GM04504 (cell line): Measurements from ENCODE around the gene PAQR6.

Source experiments
- DNase-seq: peaks from one replicate; pipeline ENCODE4 v3.0.0-alpha.2; 2012; ENCODE audit warnings: low read depth

The PAQR6 gene

GRCh38 chr1:156247460-156248322, at the start of gene PAQR6:
Gene PAQR6 (minus strand): TSS chr1:156248056. CDS start chr1:156246731, 1,325 bp downstream.
- DNase-seq = no peak

GRCh38 chr1:156295391-156295947, 47.6 kb upstream of the PAQR6 start, which contains the start of gene GLMP:
Gene GLMP (minus strand): TSS chr1:156295679. CDS start chr1:156295645, 34 bp downstream.
- DNase-seq = no peak

- DNase-seq = no peak
These were observed 46.0 kb upstream of the PAQR6 start for GRCh38 chr1:156293895-156294294.

GRCh38 chr1:156293098-156293434, 45.2 kb upstream of the PAQR6 start:
- no peak for DNase-seq

- DNase-seq = peak; percentile 64
These were observed 43.6 kb upstream of the PAQR6 start for GRCh38 chr1:156291226-156292061.

- DNase-seq = no peak
These were observed 42.0 kb upstream of the PAQR6 start for GRCh38 chr1:156289857-156290256.

- no peak for DNase-seq
These were observed 38.2 kb upstream of the PAQR6 start for GRCh38 chr1:156286061-156286460.

- DNase-seq = no peak
These were observed 37.6 kb upstream of the PAQR6 start for GRCh38 chr1:156285437-156285836.

GRCh38 chr1:156284757-156285156, 36.9 kb upstream of the PAQR6 start:
- DNase-seq = no peak

- no peak for DNase-seq
These were observed 36.3 kb upstream of the PAQR6 start, which contains the start of gene TMEM79 for GRCh38 chr1:156284112-156284511. Gene TMEM79 (plus strand): TSS chr1:156284325. CDS start chr1:156285227, 902 bp downstream.

GRCh38 chr1:156283521-156283920, 35.7 kb upstream of the PAQR6 start:
- DNase-seq = no peak

GRCh38 chr1:156282479-156283222, 34.8 kb upstream of the PAQR6 start, which contains the start of gene SMG5:
Gene SMG5 (minus strand): TSS chr1:156282825. CDS start chr1:156282680, 145 bp downstream.
- peak; percentile 98 for DNase-seq

GRCh38 chr1:156281693-156282478, 34.0 kb upstream of the PAQR6 start:
- no peak for DNase-seq

GRCh38 chr1:156281281-156281680, 33.4 kb upstream of the PAQR6 start:
- DNase-seq = no peak

GRCh38 chr1:156279837-156280236, 32.0 kb upstream of the PAQR6 start:
- DNase-seq = no peak

- no peak for DNase-seq
These were observed 29.1 kb upstream of the PAQR6 start for GRCh38 chr1:156276966-156277381.

GRCh38 chr1:156276532-156276931, 28.7 kb upstream of the PAQR6 start:
- no peak for DNase-seq

- DNase-seq = no peak
These were observed 22.5 kb upstream of the PAQR6 start for GRCh38 chr1:156270314-156270713.

GRCh38 chr1:156268336-156268735, 20.5 kb upstream of the PAQR6 start:
- no peak for DNase-seq

GRCh38 chr1:156266051-156266450, 18.2 kb upstream of the PAQR6 start:
- no peak for DNase-seq

- DNase-seq = no peak
These were observed 15.4 kb upstream of the PAQR6 start for GRCh38 chr1:156263288-156263655.
